NCI-H82 treated with DMSO at 0.1 percent for 48 hours (cell line): ENCODE results near the gene ZNF222.

Experiments
- DNase-seq: peaks from one replicate; lab custom pipeline; 2025; ENCODE audit not compliant: unreplicated experiment; lab: John Stamatoyannopoulos, UW

Gene ZNF222

GRCh38 chr19:44025217-44025936 lies at the start of gene ZNF222:
ZNF222 (plus strand) TSS chr19:44025379; CDS start chr19:44025437, 58 bp downstream.
- peak; percentile 29 for DNase-seq

DNA sequence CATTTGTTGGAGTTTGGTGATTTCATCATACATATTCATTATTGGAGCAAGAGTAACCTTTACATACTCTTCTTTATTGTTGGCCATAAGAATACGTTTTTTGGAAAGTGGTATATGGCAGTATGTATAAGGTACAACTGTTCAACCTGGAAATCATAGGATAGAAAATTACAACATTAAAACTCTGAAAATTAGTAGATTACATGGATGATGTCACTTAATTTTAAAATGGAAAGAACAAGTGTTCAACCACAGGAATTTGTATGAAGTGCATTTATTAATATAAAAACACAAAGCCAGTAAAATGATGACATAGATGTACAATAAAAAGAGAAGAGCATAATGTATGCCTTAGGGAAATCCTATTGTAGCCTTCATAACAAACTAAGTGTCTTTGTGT lies 48.4 kb upstream of the ZNF222 start:
- no peak for DNase-seq

DNA sequence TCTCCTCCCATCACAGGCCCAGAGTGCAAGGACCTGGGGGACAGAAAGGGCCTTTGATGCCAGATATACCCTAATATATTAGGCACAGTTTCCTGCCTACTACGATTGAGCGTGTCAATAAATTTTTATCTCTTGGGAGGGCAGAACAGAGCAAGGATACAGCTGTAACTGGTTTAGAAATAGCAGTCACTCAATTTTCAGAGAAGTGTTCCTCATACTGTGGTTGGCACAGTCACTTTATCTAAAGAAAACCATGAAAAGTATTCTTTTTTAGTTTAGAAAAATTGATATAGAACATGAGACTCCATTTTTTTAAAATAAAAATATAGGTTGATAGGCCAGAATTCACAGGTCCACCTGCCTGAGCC lies 41.7 kb upstream of the ZNF222 start:
- no peak for DNase-seq

DNA sequence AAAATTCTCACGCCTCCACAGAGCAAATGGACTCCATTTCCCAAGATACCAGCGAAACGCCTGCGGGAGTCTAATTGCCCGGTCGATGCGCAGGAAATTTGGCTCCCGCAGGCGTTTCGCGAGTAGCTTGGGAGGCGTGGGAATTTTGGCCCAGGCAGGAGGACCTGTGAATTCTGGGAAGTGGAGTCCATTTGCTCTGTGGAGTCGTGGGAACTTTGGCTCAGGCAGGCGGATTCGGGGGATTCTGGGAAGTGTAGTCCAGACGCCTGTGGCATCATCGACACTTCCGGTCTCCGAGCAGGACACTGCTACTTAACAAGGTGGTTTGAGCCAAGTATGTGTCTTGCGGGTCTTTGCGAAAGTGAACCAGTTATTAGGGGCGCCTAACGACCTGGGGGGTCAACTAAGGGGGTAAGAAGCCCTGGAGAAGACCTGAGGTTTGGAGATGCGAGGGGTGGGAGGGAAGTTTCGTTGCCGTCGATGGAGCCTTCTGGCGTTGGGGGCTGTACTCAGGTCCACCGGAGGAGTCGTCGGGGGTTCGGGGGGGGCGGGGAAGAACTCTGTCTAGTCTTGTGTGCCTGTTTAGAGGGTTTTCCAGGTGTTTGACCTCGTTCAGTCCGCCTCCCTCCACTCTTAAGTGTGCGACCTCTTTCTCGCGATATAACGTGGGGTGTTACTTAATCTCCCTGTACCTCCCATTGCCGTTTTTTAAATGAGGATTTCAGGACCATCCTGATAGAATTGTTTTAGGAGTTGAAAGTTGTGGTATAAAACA lies 41.1 kb upstream of the ZNF222 start, which contains the start of gene ZNF155:
ZNF155 (plus strand) TSS at position 277 of the 775 bp plus-strand sequence. CDS start 4,356 bp downstream, outside the sequence.
- DNase-seq, result peak; percentile 96

GRCh38 chr19:43984687-43985000 lies 40.5 kb upstream of the ZNF222 start:
- DNase-seq, result no peak

- DNase-seq, result no peak
These were observed 27.4 kb upstream of the ZNF222 start for GRCh38 chr19:43997631-43998290.

DNA sequence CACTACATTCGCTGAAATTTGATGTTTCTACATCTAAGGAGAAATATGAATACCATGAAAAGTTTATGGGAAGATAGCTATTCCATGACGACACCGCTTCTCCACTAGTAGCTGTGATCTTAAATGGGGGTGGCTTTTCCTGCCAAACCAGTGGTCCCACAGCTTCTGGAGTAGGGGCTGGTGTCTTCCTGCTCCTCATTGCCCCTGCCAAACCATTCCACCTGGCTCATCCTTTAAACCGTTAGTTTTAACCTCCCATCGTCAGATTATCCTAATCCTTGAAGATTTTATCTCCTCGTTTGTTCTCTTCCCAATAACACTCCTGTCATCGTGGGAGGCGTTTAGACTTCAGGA lies 23.0 kb upstream of the ZNF222 start:
- no peak for DNase-seq

DNA sequence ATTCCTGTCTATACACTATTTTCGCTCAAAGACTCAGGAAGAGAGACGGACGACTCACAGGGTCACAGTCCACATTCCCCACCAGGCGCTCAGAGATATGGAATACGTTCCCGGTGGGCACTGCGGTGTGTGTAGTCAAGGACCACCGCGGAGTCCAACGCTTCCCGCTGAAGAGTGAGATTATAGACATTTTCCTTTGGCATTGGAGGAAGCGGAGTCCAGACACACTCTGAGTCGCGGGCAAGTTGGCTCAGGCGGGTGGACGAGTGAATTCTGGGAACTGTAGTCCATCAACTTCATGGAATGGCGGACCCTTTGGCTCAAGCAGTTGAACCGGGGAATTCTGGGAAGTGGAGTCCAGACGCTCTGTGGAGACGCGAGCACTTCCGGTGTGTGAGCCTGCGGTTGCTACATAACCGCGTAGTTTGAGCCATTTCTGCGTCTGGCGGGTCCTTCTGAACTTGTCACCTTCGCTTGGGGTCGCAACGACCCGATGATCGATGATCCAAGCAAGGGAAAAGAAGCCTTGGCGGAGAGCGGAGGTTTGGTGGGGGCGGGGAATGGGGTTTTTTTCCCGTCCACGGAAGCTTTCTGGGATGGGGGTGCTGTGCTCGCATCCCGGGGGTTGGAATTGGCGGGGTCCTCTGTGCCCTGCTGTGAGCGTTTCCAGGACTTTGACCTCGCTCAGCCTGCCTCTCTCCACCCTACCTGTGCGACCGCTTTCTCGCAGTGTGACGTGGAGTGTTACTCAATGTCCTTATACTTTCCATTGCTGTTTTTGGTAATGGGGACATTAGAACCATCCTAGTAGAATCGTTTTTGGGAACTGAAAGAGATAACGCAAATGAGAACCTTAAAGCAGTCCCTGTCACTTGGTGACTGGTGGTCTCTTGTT lies 22.4 kb upstream of the ZNF222 start, which contains the start of gene ZNF230:
ZNF230 (plus strand) TSS at position 392 of the 895 bp plus-strand sequence. CDS start 4,122 bp downstream, outside the sequence.
- DNase-seq, result peak; percentile 92

DNA sequence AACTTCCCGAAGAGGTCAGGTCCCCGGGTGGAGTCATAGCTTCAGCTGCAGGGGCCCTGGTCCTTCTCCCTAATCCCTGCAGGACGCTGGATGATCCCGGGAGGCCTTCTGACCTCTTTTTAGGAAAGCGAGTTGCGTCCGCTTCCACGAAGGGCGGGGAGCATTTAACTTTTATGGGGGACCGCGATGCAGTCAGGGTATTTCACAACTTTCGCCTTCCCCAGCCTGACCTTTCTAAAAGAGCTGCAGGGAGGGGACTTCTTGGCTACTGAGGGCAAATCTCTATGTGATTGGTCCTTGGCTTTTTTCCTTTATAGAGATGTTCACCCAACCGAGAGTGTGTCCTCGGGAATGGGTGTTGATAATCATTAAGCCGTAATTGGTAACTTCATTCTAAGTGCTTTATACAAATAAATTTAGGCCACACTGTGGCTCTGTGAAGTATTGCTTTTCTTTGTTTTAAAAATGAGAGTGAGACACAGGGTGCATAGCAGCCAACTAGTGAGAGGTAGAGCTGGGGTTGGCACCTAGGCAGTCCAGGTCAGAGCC lies 21.6 kb upstream of the ZNF222 start:
- DNase-seq, result no peak

GRCh38 chr19:44005973-44006372 lies 19.2 kb upstream of the ZNF222 start:
- DNase-seq, result no peak

GRCh38 chr19:44007473-44007872 lies 17.7 kb upstream of the ZNF222 start:
- no peak for DNase-seq

DNA sequence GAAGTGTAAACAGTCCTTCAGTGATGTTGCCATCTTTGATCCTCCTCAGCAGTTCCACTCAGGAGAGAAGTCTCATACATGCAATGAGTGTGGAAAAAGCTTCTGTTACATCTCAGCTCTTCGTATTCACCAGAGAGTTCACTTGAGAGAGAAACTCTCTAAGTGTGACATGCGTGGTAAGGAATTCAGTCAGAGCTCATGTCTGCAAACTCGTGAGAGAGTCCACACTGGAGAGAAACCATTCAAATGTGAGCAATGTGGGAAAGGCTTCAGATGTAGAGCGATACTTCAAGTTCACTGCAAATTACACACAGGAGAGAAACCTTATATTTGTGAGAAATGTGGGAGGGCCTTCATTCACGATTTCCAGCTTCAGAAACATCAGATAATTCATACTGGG lies 14.7 kb upstream of the ZNF222 start:
- DNase-seq, result no peak

DNA sequence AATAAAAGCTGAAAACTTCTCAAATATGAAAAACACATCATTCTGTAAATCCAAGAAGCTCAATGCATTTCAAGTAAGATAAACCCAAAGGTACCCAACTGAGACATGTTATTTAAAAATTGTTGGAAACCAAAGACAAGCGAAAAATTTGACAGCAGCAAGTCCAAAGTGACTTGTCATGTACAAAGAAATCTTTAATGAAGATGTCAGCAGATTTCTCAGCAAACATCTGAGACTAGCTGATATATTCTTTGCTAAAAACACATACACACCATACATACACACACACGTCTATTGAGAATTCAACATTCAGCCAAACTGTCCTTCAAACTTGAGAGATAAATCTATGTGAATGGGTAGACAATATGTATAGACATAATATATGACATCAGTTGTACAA lies 5.7 kb upstream of the ZNF222 start:
- no peak for DNase-seq

DNA sequence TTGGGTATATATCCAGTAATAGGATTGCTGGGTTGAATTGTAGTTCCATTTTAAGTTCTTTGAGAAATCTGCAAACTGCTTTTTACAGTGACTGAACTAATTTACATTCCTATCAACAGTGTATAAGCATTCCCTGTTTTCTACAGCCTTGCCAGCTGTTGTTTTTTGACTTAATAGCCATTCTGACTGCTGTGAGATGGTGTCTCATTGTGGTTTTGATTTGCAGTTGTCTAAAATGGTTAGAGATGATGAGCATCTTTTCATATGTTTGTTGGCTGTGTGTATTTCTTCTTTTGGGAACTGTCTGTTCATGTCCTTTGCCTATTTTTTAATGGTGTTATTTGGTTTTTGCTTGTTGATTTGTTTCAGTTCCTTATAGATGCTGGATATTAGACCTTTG lies 4.0 kb upstream of the ZNF222 start:
- no peak for DNase-seq

DNA sequence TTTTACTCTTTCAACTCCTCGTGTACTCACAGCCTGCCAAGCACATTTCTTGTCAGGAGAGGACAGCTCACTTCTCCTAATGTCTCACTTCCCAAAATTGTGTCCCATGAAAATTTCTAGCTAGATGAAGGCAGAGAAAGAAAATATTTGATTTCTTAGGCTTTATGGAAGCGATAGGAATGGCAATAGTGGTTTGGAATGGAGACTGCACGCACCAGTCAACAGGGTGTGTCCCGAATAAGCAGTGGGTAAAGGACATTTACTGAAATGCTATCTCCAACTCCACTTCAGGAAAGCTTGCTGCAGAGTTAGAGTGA lies 321 bp upstream of the ZNF222 start:
- DNase-seq, result no peak

DNA sequence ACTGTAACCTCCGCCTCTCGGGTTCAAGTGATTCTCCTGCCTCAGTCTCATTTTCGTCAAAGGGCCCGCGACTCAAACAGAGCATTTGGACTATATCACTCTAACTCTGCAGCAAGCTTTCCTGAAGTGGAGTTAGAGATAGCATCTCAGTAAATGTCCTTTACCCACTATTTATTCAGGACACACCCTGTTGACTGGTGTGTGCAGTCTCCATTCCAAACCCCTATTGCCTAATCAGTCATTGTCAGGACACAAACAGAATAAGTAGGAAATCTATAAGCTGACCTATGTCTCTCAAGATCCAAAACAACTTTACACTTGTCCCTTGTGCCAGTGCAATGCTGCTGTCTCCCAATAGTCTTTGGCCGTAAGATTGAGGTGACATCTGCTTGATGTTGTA lies 1.4 kb downstream of the ZNF222 start:
- DNase-seq, result no peak

DNA sequence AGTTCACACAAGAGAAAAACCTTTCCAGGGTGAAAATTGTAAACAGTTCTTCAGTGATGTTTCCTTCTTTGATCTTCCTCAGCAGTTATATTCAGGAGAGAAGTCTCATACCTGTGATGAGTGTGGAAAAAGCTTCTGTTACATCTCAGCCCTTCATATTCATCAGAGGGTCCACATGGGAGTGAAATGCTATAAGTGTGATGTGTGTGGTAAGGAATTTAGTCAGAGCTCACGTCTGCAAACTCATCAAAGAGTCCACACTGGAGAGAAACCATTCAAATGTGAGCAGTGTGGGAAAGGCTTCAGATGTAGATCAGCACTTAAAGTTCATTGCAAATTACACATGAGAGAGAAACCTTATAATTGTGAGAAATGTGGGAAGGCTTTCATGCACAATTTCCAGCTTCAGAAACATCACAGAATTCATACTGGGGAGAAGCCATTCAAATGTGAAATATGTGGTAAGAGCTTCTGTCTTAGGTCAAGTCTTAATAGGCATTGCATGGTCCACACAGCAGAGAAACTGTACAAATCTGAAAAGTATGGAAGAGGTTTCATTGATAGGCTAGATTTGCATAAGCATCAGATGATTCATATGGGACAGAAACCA lies 6.9 kb downstream of the ZNF222 start:
- DNase-seq, result no peak

DNA sequence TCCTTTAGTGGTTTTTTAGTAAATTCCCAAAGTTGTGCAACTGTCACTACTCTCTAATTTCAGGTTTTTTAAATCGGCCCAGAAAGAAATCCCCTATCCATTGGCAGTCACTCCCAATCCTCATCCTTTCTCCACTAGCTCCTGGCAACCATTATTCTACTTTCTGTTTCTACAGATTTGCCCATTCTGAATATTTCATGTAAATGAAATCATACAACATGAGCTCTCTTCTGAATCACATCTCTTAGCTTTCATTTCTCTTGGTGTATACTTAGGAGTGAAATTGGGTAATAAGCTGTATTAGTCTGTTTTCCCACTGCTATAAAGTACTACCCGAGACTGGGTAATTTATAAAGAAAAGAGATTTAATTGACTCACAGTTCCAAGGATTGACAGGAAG lies 17.0 kb downstream of the ZNF222 start:
- DNase-seq, result no peak

DNA sequence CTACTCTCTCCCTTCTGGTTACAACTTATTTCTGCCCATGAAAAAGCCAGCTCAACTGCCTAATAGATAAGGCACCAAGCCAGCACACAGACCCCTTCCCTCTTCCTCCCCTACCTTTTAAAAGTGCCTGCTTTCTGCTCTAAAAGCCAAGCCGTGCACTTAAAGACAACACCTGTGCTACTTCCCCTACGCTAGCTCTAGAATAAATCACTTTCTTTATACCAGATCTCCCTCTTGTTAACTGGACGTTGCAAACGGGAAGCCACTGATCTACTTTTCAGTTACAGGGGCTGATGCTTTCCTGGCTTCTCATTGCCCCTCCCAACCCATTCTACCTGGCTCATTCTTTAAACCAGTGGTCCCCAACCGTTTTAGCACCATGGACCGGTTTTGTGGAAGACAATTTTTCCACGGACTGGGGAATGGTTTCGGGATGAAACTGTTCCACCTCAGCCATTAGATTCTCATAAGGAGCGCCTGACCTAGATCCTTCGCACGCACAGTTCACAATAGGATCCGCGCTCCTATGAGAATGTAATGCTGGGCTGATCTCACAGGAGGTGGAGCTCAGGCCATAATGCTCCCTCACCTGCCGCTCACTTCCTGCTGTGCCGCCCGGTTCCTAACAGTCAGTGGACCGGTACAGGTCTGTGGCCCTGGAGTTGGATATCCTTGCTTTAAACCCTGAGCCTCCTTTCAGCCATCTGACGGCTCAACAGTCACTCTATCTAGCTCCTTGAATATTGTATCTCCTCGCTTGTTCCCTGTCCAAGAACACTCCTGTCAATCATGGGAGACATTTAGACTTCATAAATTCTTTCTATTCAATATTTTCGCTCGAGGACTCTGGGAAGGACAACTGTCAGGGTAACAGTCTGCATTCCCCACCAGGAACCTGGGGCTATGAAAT lies 25.8 kb downstream of the ZNF222 start:
- DNase-seq, result no peak
